A673 (cell line): ENCODE measurements around the gene DRD4. TPM values are rescaled to one million over a fixed set of nuclear protein-coding genes. Genes with fewer than 3 reads are reported as not detected.
"Not testable (repeated sequence)": the region's sequence is repeated elsewhere in the genome, so short reads cannot be mapped to it uniquely, and the experiment has no call there.

ENCODE experiments used
- BruUV-seq: library from RNA; stranded (reverse); fragments of 400-500 nt; replicated peaks from 2 replicates; lab custom pipeline; 2021; lab: Mats Ljungman, UMichigan
- CTCF ChIA-PET: fragments of 300-600 bp; sonication (Branson Sonifier 250); formaldehyde crosslinking; loops from one replicate; lab custom pipeline; 2022; ENCODE audit warnings: antibody characterized with exemption; lab: Charles Lee
- POLR2A ChIA-PET: fragments of 300-600 bp; sonication (Branson Sonifier 250); formaldehyde crosslinking; loops from one replicate; lab custom pipeline; 2022; ENCODE audit warnings: antibody characterized with exemption; ENCODE audit not compliant: low non-redundant PET; lab: Charles Lee
- DNase-seq: peaks from one replicate; pipeline ENCODE4 v3.0.0-alpha.2; 2015; ENCODE audit warnings: low spot score
- H3K27ac ChIP-seq: fragments of 200-600 bp; sonication (generic); 2 replicates; pipeline ENCODE4 v1.5.1; 2016; ENCODE audit warnings: mixed run types, low read depth, mild to moderate bottlenecking, mixed read lengths, antibody characterized with exemption, low read length; ENCODE audit not compliant: poor library complexity, severe bottlenecking
- H3K27me3 ChIP-seq: fragments of 200-600 bp; sonication (generic); replicated peaks from 2 replicates; pipeline ENCODE4 v1.6.1; 2017; ENCODE audit warnings: mixed run types, low read depth, mild to moderate bottlenecking, mixed read lengths, antibody characterized with exemption, low read length; ENCODE audit not compliant: insufficient read depth, poor library complexity
- H3K36me3 ChIP-seq: fragments of 200-600 bp; sonication (generic); 2 replicates; pipeline ENCODE4 v1.6.1; 2016; ENCODE audit warnings: mixed run types, mild to moderate bottlenecking, mixed read lengths, antibody characterized with exemption, low read length; ENCODE audit not compliant: insufficient read depth, poor library complexity, severe bottlenecking
- H3K4me1 ChIP-seq: fragments of 200-600 bp; sonication (generic); 2 replicates; pipeline ENCODE4 v1.6.1; 2017; ENCODE audit warnings: mixed run types, mild to moderate bottlenecking, mixed read lengths, antibody characterized with exemption, low read length; ENCODE audit not compliant: insufficient read depth, poor library complexity, severe bottlenecking
- H3K4me3 ChIP-seq: fragments of 200-600 bp; sonication (generic); 2 replicates; pipeline ENCODE4 v1.5.1; 2016; ENCODE audit warnings: low read depth, mixed run types, mild to moderate bottlenecking, mixed read lengths, low read length; ENCODE audit not compliant: poor library complexity, severe bottlenecking
- H3K9me3 ChIP-seq: fragments of 200-600 bp; sonication (generic); 2 replicates; pipeline ENCODE4 v1.6.1; 2016; ENCODE audit warnings: mixed run types, low read depth, mild to moderate bottlenecking, mixed read lengths, antibody characterized with exemption, low read length; ENCODE audit not compliant: poor library complexity, severe bottlenecking
- CTCF ChIP-seq: fragments of 300-800, 200-600 bp; sonication (generic); conservative IDR thresholded peaks from 2 replicates; pipeline ENCODE4 v1.5.1; 2017; ENCODE audit warnings: low read depth, mild to moderate bottlenecking, antibody characterized with exemption, low read length, moderate library complexity, mixed read lengths
- EZH2 ChIP-seq: fragments of 200-600 bp; sonication (generic); IDR thresholded peaks from 2 replicates; pipeline ENCODE4 v1.6.1; 2017; ENCODE audit warnings: borderline replicate concordance, low read depth, mild to moderate bottlenecking, mixed read lengths, antibody characterized with exemption, low read length; ENCODE audit not compliant: poor library complexity, severe bottlenecking
- intact Hi-C: fragments of 100-400 bp; cut with micrococcal nuclease; formaldehyde crosslinking; loops from one replicate; pipeline ENCODE4 v1.10.0; 2022; ENCODE audit not compliant: unreplicated experiment
- total RNA-seq: library from RNA; stranded (reverse); gene quantifications from 2 replicates; pipeline ENCODE4 v1.2.3, GENCODE V29; 2021

The DRD4 gene
- total RNA-seq, 1 experiment from 2014 or later, result 3.0 TPM

GRCh38 chr11:688681-689080 lies 51.6 kb downstream of the DRD4 start:
- Histone ChIP-seq H3K9me3 (no peaks in the 10 kb centered on the region), H3K27ac (no peak overlapping the region), H3K27me3 (no peaks in the 10 kb centered on the region), H3K4me1 (peaks cover 10% of the 10 kb centered on the region), H3K36me3 (peaks cover 42% of the 10 kb centered on the region), H3K4me3 (no peak overlapping the region)
- intact Hi-C loops, result no loop called here
- POLR2A ChIA-PET, result no interaction called here
- no TSS peak for BruUV-seq
- CTCF ChIA-PET, result no interaction called here
- DNase-seq, result no peak
- no peak for TF ChIP-seq EZH2
- TF ChIP-seq CTCF, result no peak

- Histone ChIP-seq H3K27ac (no peak overlapping the region), H3K36me3 (peaks cover 34% of the 10 kb centered on the region), H3K27me3 (no peaks in the 10 kb centered on the region), H3K9me3 (no peaks in the 10 kb centered on the region), H3K4me3 (no peak overlapping the region), H3K4me1 (peaks cover 16% of the 10 kb centered on the region)
- no peak for DNase-seq
- no peak for TF ChIP-seq CTCF
- TF ChIP-seq EZH2, result no peak
- ChIA-PET CTCF (no interaction called here), POLR2A (no interaction called here)
- intact Hi-C loops, result no loop called here
- no TSS peak for BruUV-seq
These were observed 52.6 kb downstream of the DRD4 start for GRCh38 chr11:689625-690024.

GRCh38 chr11:690244-690643 lies 53.2 kb downstream of the DRD4 start:
- POLR2A ChIA-PET, BruUV-seq, H3K27ac ChIP-seq, DNase-seq, intact Hi-C loops, H3K27me3 ChIP-seq, H3K9me3 ChIP-seq, CTCF ChIA-PET, H3K4me3 ChIP-seq: not testable (repeated sequence)
- Histone ChIP-seq H3K36me3 (peaks cover 31% of the 10 kb centered on the region), H3K4me1 (peaks cover 16% of the 10 kb centered on the region)

Other genes with a start within 250 kb of the DRD4 start
- gene PKP3, start 243.1 kb upstream of the DRD4 start, total RNA-seq, result not detected in 2 replicates
- 16.6 and 17.6 TPM in 2 replicates for gene SIGIRR, start 222.3 kb upstream of the DRD4 start, total RNA-seq
- gene ANO9, start 195.3 kb upstream of the DRD4 start, total RNA-seq, result 0.26 TPM in 1 of 2 replicates, not detected in the other
- 33.5 and 37.6 TPM in 2 replicates for gene PTDSS2, start 187.0 kb upstream of the DRD4 start, total RNA-seq
- 94.6 and 95.4 TPM in 2 replicates for gene RNH1, start 130.0 kb upstream of the DRD4 start, total RNA-seq
- 82.8 and 90.2 TPM in 2 replicates for gene HRAS, start 101.7 kb upstream of the DRD4 start, total RNA-seq
- 2.1 and 2.5 TPM in 2 replicates for gene LRRC56, start 99.7 kb upstream of the DRD4 start, total RNA-seq
- 1.1 and 1.7 TPM in 2 replicates for gene LMNTD2, start 76.5 kb upstream of the DRD4 start, total RNA-seq
- 4.6 and 6.2 TPM in 2 replicates for gene RASSF7, start 76.3 kb upstream of the DRD4 start, total RNA-seq
- 40.2 and 43.0 TPM in 2 replicates for gene PHRF1, start 60.8 kb upstream of the DRD4 start, total RNA-seq
- gene IRF7, start 21.3 kb upstream of the DRD4 start, total RNA-seq, result 8.7 and 8.8 TPM in 2 replicates
- not detected in 2 replicates for gene CDHR5, start 12.3 kb upstream of the DRD4 start, total RNA-seq
- 1.1 TPM in 1 of 2 replicates, not detected in the other for gene SCT, start 10.1 kb upstream of the DRD4 start, total RNA-seq
- 56.3 and 56.7 TPM in 2 replicates for gene DEAF1, start 58.0 kb downstream of the DRD4 start, total RNA-seq
- 13.6 and 17.6 TPM in 2 replicates for gene TMEM80, start 58.5 kb downstream of the DRD4 start, total RNA-seq
- gene EPS8L2, start 69.0 kb downstream of the DRD4 start, total RNA-seq, result 0.66 and 0.90 TPM in 2 replicates
- 173 and 175 TPM in 2 replicates for gene TALDO1, start 110.2 kb downstream of the DRD4 start, total RNA-seq
- 81.3 and 82.9 TPM in 2 replicates for gene GATD1, start 140.2 kb downstream of the DRD4 start, total RNA-seq
- gene CEND1, start 152.8 kb downstream of the DRD4 start, total RNA-seq, result 0.24 and 0.52 TPM in 2 replicates
- 33.3 and 38.1 TPM in 2 replicates for gene SLC25A22, start 161.0 kb downstream of the DRD4 start, total RNA-seq
- 20.6 and 23.9 TPM in 2 replicates for gene PIDD1, start 168.0 kb downstream of the DRD4 start, total RNA-seq
- 1,325 and 1,354 TPM in 2 replicates for gene RPLP2, start 172.7 kb downstream of the DRD4 start, total RNA-seq
- gene PNPLA2, start 181.6 kb downstream of the DRD4 start, total RNA-seq, result 45.0 and 45.4 TPM in 2 replicates
- gene CRACR2B, start 190.7 kb downstream of the DRD4 start, total RNA-seq, result 0.90 and 1.1 TPM in 2 replicates
- 123 and 127 TPM in 2 replicates for gene CD151, start 195.7 kb downstream of the DRD4 start, total RNA-seq
- 88.7 and 117 TPM in 2 replicates for gene POLR2L, start 205.3 kb downstream of the DRD4 start, total RNA-seq
- 17.5 and 20.4 TPM in 2 replicates for gene TSPAN4, start 205.6 kb downstream of the DRD4 start, total RNA-seq